ENCODE data around the gene EPS8. TPM values are rescaled to one million over a fixed set of nuclear protein-coding genes. Genes with fewer than 3 reads are reported as not detected.

The EPS8 gene
- total RNA-seq, 1 donor, result 192 TPM

DNA sequence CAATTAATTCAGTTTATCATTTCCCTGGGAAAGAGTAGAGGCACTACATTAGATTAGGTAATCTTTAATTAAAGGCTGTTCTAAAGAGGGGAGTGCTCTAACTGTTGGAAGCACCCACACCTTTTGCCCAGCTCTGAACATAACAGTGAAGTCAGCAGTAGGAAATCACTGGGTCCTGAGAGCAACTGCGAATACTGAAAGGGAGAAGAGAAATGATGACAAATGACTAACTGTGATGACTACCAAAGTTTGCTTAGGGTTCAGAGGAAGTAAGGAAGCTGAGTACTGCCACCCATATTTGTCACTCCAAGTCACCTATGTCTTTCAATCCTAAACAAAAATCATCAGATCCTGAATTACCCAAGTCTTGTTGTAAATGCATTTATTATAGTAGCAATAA, 140.6 kb downstream of the EPS8 start:
- H3K4me3 ChIP-seq (ENCODE audit: low read depth, low read length), result no peak overlapping the region
- no peak for DNase-seq (ENCODE audit: low read depth)
- TF ChIP-seq CTCF (IDR thresholded peaks at IDR 0.05; ENCODE audit: insufficient read depth, low read length), result no peak

DNA sequence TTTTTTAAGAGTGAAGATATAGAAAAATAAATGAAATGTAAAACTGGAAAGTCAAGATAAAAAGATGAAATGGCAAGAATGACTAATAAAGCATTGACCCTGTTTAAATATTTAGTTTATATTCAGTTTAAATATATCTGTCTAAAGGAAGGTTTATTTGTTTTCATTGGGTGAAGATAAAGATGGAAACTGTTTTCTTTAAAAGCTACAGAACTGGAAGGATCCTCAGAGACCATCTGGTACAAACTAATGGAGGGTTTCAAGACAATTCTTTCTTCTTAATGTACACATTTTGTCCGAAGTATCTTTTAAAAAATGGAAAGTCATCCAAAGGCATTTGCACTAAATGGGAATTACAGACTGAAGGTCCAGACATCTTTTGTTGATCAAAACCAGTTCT, 142.6 kb downstream of the EPS8 start:
- no peak overlapping the region for H3K4me3 ChIP-seq (ENCODE audit: low read depth, low read length)
- TF ChIP-seq CTCF (IDR thresholded peaks at IDR 0.05; ENCODE audit: insufficient read depth, low read length), result no peak
- DNase-seq (ENCODE audit: low read depth), result peak; percentile 46

DNA sequence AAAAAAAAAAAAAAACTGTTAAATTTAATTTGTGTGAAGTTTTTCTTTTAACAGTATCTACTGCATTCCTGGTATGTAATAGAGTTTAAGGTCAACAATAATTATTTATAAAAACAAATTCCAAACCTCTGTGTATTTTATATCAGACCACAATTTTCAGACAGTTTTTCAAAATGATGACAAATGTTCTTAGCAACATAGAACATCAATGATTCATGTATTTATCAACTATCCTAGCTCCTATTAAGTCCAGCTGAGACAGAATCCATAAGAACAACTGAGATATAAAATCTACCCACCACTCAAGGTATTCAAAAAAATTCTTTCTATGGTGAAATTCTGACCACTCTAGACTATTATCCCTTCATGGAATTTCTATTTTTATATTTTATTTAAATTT, 144.5 kb downstream of the EPS8 start:
- H3K4me3 ChIP-seq (ENCODE audit: low read depth, low read length), result no peak overlapping the region
- DNase-seq (ENCODE audit: low read depth), result peak; percentile 25
- TF ChIP-seq CTCF (IDR thresholded peaks at IDR 0.05; ENCODE audit: insufficient read depth, low read length), result no peak

DNA sequence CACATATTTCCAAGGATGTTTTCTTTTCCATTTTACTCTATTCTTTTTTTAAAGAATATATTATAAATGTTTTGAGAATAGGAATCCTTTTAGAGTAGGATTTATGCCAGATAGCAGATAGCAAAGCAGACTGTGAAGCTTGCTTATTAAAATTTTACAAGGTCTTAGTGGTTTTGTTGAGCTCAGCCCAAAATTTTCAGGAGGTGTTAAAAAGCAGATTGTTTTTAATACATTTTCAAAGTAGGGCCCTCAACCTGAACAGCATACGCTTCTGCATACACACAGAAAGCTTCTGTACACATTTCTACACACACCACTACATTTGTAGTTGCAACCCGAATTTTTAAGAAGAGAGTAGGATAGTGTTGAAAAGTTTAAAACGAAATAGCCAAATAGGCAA, 151.0 kb downstream of the EPS8 start:
- DNase-seq (ENCODE audit: low read depth), result no peak
- TF ChIP-seq CTCF (IDR thresholded peaks at IDR 0.05; ENCODE audit: insufficient read depth, low read length), result no peak
- H3K4me3 ChIP-seq (ENCODE audit: low read depth, low read length), result no peak overlapping the region

DNA sequence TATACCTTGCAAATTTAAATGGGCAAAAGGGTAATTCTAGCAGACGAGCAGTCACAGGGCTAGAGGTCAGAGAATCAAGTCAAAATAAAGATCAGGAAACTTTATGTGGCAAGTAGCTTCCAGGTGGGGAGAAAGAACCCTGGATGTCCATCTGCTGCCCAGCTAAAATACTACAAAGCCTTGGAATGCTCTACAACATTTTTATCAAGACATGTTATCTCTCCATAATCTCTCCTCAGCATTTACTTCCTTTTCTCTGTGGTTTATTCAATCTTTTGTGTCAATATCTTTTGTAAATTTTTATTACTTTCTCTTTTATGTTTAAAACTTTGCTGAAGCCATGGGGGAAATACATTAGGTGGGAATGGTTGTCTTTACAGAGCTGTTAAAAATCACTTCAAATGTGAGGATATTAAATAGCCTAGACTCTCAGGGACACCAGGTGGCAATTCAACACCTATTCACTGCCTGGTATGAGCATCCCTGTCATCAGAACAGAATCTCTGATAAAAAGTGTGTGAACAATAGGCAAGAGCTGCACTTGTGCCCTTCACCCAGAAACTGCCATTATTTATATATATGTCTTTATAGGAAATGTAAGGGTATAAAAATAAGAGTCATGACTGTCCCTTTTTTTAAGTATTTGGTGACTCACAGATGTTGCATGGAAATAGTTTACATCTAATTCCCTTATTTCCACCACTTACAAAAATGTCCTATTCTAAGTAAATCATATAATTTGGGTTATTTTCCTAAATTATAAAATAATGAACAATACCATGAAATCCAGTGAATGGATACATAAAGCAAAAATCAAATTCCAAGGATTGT, 152.9 kb downstream of the EPS8 start:
- TF ChIP-seq CTCF (IDR thresholded peaks at IDR 0.05; ENCODE audit: insufficient read depth, low read length), result no peak
- no peak overlapping the region for H3K4me3 ChIP-seq (ENCODE audit: low read depth, low read length)
- DNase-seq (ENCODE audit: low read depth), result no peak

DNA sequence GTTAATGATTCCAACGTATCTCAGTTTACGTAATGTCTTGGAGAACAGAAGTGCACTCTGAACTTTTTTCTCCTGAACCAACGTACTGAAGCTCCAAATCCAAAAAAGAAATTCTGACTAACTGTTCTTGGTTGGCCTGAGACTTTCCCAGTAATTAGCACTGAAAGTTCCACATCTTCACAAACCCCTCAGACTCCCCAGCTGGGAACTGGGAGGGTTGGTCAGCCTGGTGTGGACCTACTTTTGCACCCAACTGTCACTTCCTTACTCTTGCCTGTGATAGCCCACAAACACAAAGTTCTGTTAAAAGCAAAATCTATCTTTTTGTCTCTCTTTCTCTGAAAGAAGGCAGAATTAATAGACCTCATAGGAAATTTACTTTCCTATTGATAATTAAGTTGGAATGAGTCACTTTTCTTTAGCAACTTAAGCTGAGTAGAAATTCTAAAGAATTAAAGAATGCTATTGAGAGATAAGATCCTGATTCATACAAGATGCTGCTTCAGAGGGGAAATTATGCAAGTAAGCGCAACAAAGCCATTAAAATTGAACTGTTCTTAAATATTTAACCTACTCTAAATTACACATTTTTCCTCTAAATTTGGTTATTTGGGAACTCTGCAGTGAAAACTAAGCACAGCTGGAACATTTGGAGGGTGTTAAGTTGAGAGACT, 155.0 kb downstream of the EPS8 start:
- peak; percentile 83 for DNase-seq (ENCODE audit: low read depth)
- no peak for TF ChIP-seq CTCF (IDR thresholded peaks at IDR 0.05; ENCODE audit: insufficient read depth, low read length)
- no peak overlapping the region for H3K4me3 ChIP-seq (ENCODE audit: low read depth, low read length)
